Adipose tissue (tissue), 3 donors: ENCODE measurements around the gene MED27. TPM values are rescaled to one million over a fixed set of nuclear protein-coding genes. Genes with fewer than 3 reads are reported as not detected.

Experiments used
- H3K27ac ChIP-seq: one replicate; pipeline ENCODE4 v1.5.1; 2013; ENCODE audit warnings: low read depth, low read length
- WGBS, 3 donors: extraction: QIAGEN DNeasy Blood & Tissue Kit; methylation state at CpG; one replicate each; pipeline ENCODE4 v1.1.7; 2013; 5-methylcytosine and 5-hydroxymethylcytosine counted together
- polyA plus RNA-seq, 3 donors: library from polyadenylated mRNA; stranded (reverse); fragments of 200-250 nt; gene quantifications; one replicate each; pipeline ENCODE4 v1.2.3, GENCODE V29; 2013
- donor health status: healthy with polysubstance abuse.
- donor health status: Bipolar disorder and iron deficiency.
- donor health status: healthy.

Gene MED27
- polyA plus RNA-seq, 3 donors: 6.7 to 15.3 (median 13.0) TPM

GRCh38 chr9:132049900-132050299 is 29.8 kb downstream of the MED27 start:
- 39 to 73% (median 46%) methylated on average over 4 of the region's 4 CpGs for WGBS, 3 donors
- H3K27ac ChIP-seq: no peak overlapping the region

- 69 to 79% (median 77%) methylated on average over 7 of the region's 7 CpGs for WGBS, 3 donors
- H3K27ac ChIP-seq: no peak overlapping the region
Measured at GRCh38 chr9:132049323-132049882, 30.3 kb downstream of the MED27 start.

GRCh38 chr9:132048201-132048600 is 31.5 kb downstream of the MED27 start:
- H3K27ac ChIP-seq: no peak overlapping the region
- 79 to 90% (median 80%) methylated on average over 3 of the region's 3 CpGs for WGBS, 3 donors

GRCh38 chr9:132046456-132046855 is 33.2 kb downstream of the MED27 start:
- WGBS, 3 donors: 65 to 73% (median 71%) methylated on average over 6 of the region's 6 CpGs
- no peak overlapping the region for H3K27ac ChIP-seq

GRCh38 chr9:132044176-132044875 is 35.3 kb downstream of the MED27 start:
- no peak overlapping the region for H3K27ac ChIP-seq
- 86 to 95% (median 88%) methylated on average over 8 of the region's 8 CpGs for WGBS, 3 donors

GRCh38 chr9:132043708-132044107 is 36.0 kb downstream of the MED27 start:
- 95 to 98% (median 96%) methylated on average over 3 of the region's 3 CpGs for WGBS, 3 donors
- H3K27ac ChIP-seq: no peak overlapping the region

GRCh38 chr9:132042324-132042723 is 37.3 kb downstream of the MED27 start:
- 63 to 89% (median 68%) methylated on average over 4 of the region's 4 CpGs for WGBS, 3 donors
- H3K27ac ChIP-seq: no peak overlapping the region

- 49 to 90% (median 90%) methylated on average over 9 of the region's 9 CpGs for WGBS, 3 donors
- no peak overlapping the region for H3K27ac ChIP-seq
Measured at GRCh38 chr9:132041798-132042197, 37.9 kb downstream of the MED27 start.

- WGBS, 3 donors: 72 to 79% (median 79%) methylated on average over 5 of the region's 5 CpGs
- H3K27ac ChIP-seq: no peak overlapping the region
Measured at GRCh38 chr9:132040808-132041207, 38.9 kb downstream of the MED27 start.

- H3K27ac ChIP-seq: no peak overlapping the region
- 84 to 97% (median 97%) methylated on average over 10 of the region's 10 CpGs for WGBS, 3 donors
Measured at GRCh38 chr9:132040246-132040645, 39.4 kb downstream of the MED27 start.

GRCh38 chr9:132039284-132039683 is 40.4 kb downstream of the MED27 start:
- WGBS, 3 donors: 96 to 98% (median 96%) methylated on average over 9 of the region's 9 CpGs
- no peak overlapping the region for H3K27ac ChIP-seq

GRCh38 chr9:132037458-132037857 is 42.2 kb downstream of the MED27 start:
- 69 to 91% (median 89%) methylated on average over 6 of the region's 6 CpGs for WGBS, 3 donors

GRCh38 chr9:132036521-132036920 is 43.1 kb downstream of the MED27 start:
- H3K27ac ChIP-seq: no peak overlapping the region
- WGBS, 3 donors: 91 to 96% (median 92%) methylated on average over 5 of the region's 5 CpGs

More at GRCh38 chr9:132037458-132037857, 42.2 kb downstream of the MED27 start:
- no peak overlapping the region for H3K27ac ChIP-seq

- no peak overlapping the region for H3K27ac ChIP-seq
- WGBS, 3 donors: 96 to 100% (median 100%) methylated on average over 1 of the region's 1 CpG
Measured at GRCh38 chr9:132035679-132036078, 44.0 kb downstream of the MED27 start.

- WGBS, 3 donors: 74 to 84% (median 81%) methylated on average over 5 of the region's 5 CpGs
Measured at GRCh38 chr9:132032238-132032950, 47.3 kb downstream of the MED27 start.

GRCh38 chr9:132031467-132032237 is 48.0 kb downstream of the MED27 start:
- no peak overlapping the region for H3K27ac ChIP-seq
- WGBS, 3 donors: 88 to 93% (median 91%) methylated on average over 10 of the region's 10 CpGs

More at GRCh38 chr9:132032238-132032950, 47.3 kb downstream of the MED27 start:
- H3K27ac ChIP-seq: no peak overlapping the region

GRCh38 chr9:132030626-132031325 is 48.9 kb downstream of the MED27 start:
- WGBS, 3 donors: 76 to 78% (median 76%) methylated on average over 3 of the region's 3 CpGs
- no peak overlapping the region for H3K27ac ChIP-seq
